IMR-90 (cell line): ENCODE measurements around the gene SMIM5.

ENCODE experiments used
- CHD1 ChIP-seq: IDR thresholded peaks from 2 replicates; pipeline ENCODE4 v1.6.1; 2012; ENCODE audit warnings: low read depth, low read length, improper control_type of control experiment
- POLR2A ChIP-seq: IDR thresholded peaks from 2 replicates; pipeline ENCODE4 v1.6.1; 2012; ENCODE audit warnings: mild to moderate bottlenecking, low read depth, low read length
- RFX5 ChIP-seq: IDR thresholded peaks from 2 replicates; pipeline ENCODE4 v1.8.0; 2012; ENCODE audit warnings: low read depth, mild to moderate bottlenecking, low read length, moderate library complexity
- TF ChIP-seq, protein P1 (sequence below): conservative IDR thresholded peaks from 2 replicates; pipeline ENCODE4 v1.5.1; 2012; ENCODE audit warnings: mild to moderate bottlenecking, low read depth, low read length, improper control_type of control experiment

DNA sequence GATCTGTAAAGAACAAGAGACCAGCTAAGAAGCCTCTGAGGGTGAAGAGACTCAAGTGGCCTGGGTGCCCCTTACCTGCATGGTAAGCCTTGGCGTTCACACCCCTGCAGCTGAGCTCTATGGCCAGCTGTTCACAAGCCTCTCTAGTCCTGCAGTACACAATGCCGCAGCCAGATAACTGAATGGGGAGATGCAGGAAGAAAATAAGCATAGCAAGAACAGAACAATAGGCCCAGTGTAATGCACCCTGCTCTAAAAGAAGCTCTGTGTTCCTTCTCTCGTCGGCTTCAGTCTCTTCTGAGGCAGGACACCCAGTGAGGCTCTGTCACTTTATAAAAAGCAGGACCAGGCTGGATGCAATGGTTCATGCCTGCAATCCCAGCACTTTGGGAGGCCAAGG is 28.3 kb downstream of the SMIM5 start:
- TF ChIP-seq, protein P1, sequence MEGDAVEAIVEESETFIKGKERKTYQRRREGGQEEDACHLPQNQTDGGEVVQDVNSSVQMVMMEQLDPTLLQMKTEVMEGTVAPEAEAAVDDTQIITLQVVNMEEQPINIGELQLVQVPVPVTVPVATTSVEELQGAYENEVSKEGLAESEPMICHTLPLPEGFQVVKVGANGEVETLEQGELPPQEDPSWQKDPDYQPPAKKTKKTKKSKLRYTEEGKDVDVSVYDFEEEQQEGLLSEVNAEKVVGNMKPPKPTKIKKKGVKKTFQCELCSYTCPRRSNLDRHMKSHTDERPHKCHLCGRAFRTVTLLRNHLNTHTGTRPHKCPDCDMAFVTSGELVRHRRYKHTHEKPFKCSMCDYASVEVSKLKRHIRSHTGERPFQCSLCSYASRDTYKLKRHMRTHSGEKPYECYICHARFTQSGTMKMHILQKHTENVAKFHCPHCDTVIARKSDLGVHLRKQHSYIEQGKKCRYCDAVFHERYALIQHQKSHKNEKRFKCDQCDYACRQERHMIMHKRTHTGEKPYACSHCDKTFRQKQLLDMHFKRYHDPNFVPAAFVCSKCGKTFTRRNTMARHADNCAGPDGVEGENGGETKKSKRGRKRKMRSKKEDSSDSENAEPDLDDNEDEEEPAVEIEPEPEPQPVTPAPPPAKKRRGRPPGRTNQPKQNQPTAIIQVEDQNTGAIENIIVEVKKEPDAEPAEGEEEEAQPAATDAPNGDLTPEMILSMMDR: no peak
- TF ChIP-seq RFX5: no peak
- TF ChIP-seq POLR2A: no peak
- no peak for TF ChIP-seq CHD1
